ENCODE measurements around the gene DYRK1A. TPM values are rescaled to one million over a fixed set of nuclear protein-coding genes. Genes with fewer than 3 reads are reported as not detected.

The DYRK1A gene
- total RNA-seq, 2 experiments from 2014 or later = 49.8 to 51.4 TPM

DNA sequence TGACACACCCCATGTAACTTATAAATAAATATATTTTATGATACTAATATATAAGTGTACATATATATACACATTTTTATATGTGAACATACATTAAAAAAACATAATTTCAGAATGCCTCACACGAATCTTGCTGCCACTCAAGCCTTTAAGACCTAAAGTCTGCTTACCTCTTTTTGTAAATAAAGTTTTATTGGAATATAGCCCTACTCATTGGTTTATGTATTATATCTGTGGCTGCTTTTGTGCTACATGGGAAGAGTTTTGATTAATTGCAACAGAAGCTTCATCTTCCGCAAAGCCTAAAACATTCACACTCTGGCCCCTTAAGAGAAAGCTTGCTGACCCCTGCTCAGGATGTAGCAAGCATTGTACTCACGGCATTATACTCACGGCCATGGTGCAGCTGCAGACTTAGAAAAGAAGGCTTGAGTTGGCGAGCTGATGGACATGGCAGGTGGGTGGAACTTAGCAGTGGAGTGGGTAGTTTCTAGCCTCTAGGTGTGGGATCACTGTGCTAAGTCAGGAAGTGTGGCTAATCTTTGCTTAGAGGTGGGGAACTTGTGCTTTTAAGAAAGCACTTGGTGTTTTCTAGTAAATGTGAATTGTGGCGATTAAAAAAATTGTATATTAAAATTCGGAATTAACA is 80.8 kb downstream of the DYRK1A start:
- Mint-ChIP-seq H3K4me3 (no peak overlapping the region), H3K9me3 (no peaks in the 10 kb centered on the region), H3K27ac (no peak overlapping the region), H3K27me3 (ENCODE audit: low read depth) (no peaks in the 10 kb centered on the region), H3K4me1 (ENCODE audit: low read depth) (peaks cover 75% of the 10 kb centered on the region), H3K36me3 (ENCODE audit: low read depth) (peaks cover 8% of the 10 kb centered on the region)
- CTCF ChIA-PET = interaction anchor here (0.7 kb wide), 1 partner anchor 183 kb away, joined by 3 read pairs; no protein-coding TSS in a partner anchor
- intact Hi-C loops (cut with micrococcal nuclease) = no loop called here
- DNase-seq = no peak

DNA sequence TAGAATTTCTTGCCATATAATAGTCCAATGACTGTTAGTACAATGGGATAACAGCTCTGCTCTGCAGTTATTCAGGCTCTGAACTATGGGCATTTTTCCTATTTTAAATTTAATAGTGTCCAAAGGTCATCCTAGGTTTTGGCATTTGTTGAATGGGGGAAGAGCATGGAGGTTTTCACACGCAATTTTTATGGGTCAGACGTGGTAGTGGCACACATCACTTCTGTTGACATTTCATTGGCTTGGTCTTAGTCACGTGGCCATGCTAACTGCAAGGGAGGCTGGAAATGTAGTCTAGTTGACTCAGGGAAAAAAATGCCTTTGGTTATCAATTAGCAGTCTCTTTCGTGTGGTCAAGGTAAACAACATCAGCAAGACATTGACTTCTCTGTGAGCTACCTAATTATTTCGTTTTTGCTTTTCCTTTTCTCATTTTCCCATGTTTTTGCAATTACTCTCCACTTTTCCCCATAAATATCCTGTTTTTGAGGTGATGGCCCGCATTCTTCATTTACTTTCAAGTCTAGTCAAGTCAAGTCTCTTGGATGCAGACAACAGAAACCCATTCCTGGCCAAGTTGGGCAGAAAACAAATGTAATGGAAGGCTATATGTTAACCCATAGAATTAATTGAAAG is 82.8 kb downstream of the DYRK1A start:
- Mint-ChIP-seq H3K9me3 (no peaks in the 10 kb centered on the region), H3K36me3 (ENCODE audit: low read depth) (peaks cover 5% of the 10 kb centered on the region), H3K4me1 (ENCODE audit: low read depth) (peaks cover 66% of the 10 kb centered on the region), H3K4me3 (no peak overlapping the region), H3K27ac (peak overlapping the region; percentile 61), H3K27me3 (ENCODE audit: low read depth) (no peaks in the 10 kb centered on the region)
- CTCF ChIA-PET = interaction anchor here (1.1 to 1.7 kb wide), 3 partner anchors 14 to 78 kb away, joined by 3 to 7 read pairs (median 3); no protein-coding TSS in a partner anchor
- intact Hi-C loops (cut with micrococcal nuclease) = no loop called here
- DNase-seq = no peak

DNA sequence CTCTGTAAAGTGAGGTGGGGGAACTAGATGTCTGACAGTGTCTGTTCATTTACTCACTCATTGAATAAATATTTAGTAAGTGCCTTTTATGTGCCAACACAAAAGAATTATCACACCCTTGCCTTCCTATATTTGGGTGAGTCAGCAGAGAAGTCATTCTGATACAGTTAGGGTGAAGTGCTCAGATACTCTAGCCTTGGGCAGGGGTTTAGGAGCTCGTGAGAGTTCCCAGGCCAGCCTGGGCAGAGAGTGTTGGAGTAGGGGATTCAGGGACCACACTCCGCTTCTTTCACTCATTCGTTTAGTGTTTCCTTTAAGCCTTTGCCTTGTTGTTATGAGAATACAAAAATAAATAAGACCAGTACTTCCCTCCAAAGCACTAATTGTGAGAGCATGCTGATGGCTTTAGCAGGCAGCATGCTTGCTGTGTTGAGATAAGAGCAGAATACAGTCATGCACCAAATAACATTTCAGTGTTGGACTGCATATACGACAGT is 83.9 kb downstream of the DYRK1A start:
- peaks cover 68% of the 10 kb centered on the region for H3K4me1 Mint-ChIP-seq (ENCODE audit: low read depth)
- peaks cover 5% of the 10 kb centered on the region for H3K36me3 Mint-ChIP-seq (ENCODE audit: low read depth)
- no peaks in the 10 kb centered on the region for H3K27me3 Mint-ChIP-seq (ENCODE audit: low read depth)
- no peaks in the 10 kb centered on the region for H3K9me3 Mint-ChIP-seq
- no peak overlapping the region for H3K4me3 Mint-ChIP-seq
- CTCF ChIA-PET = no interaction called here
- H3K27ac Mint-ChIP-seq = peak overlapping the region; percentile 61
- peak; percentile 15 for DNase-seq
- intact Hi-C loops (cut with micrococcal nuclease) = no loop called here

DNA sequence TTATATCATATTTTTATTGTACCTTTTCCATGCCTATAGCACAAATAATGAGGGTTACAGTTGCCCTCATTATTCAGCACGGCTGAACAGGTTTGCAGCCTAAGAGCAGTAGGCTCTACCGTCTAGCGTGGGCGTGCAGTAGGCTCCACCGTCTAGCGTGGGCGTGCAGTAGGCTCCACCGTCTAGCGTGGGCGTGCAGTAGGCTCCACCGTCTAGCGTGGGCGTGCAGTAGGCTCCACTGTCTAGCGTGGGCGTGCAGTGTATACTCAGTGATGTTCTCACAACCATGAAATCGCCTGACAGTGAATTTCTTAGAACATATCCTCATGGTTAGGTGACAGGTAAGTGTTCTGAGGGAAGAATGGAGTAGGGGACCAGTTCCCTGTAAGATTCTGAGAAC is 84.9 kb downstream of the DYRK1A start:
- intact Hi-C loops (cut with micrococcal nuclease) = no loop called here
- H3K36me3 Mint-ChIP-seq (ENCODE audit: low read depth) = peaks cover 5% of the 10 kb centered on the region
- peaks cover 74% of the 10 kb centered on the region for H3K4me1 Mint-ChIP-seq (ENCODE audit: low read depth)
- DNase-seq = no peak
- no peaks in the 10 kb centered on the region for H3K9me3 Mint-ChIP-seq
- CTCF ChIA-PET = interaction anchor here (0.7 kb wide), 1 partner anchor 141 kb away, joined by 3 read pairs; no protein-coding TSS in a partner anchor
- no peak overlapping the region for H3K27ac Mint-ChIP-seq
- H3K27me3 Mint-ChIP-seq (ENCODE audit: low read depth) = no peaks in the 10 kb centered on the region
- H3K4me3 Mint-ChIP-seq = no peak overlapping the region

DNA sequence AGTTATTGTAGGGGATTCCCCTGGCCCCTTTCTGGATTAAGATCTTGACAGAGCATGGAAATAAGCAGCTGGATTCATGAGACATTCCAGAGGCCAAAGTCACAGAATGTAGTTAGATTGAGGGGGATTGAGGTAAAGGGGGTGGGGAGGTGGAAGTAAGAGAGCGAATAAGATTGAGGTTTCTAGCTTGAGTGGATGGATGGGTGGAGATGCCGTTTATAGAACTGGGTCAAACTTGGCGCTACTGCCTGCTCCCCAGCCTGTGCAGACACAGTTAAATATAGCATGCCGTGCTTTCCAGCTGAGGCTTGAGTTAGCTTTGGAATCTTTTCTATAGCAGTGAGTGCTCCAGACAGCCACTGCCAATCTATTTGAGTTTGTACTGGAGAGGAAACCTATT is 85.7 kb downstream of the DYRK1A start:
- H3K4me3 Mint-ChIP-seq = no peak overlapping the region
- CTCF ChIA-PET = no interaction called here
- H3K4me1 Mint-ChIP-seq (ENCODE audit: low read depth) = peaks cover 73% of the 10 kb centered on the region

GRCh38 chr21:37453350-37453749 is 86.8 kb downstream of the DYRK1A start:
- Mint-ChIP-seq H3K27ac (no peak overlapping the region), H3K4me3 (no peak overlapping the region), H3K36me3 (ENCODE audit: low read depth) (peaks cover 5% of the 10 kb centered on the region), H3K4me1 (ENCODE audit: low read depth) (peaks cover 77% of the 10 kb centered on the region), H3K27me3 (ENCODE audit: low read depth) (no peaks in the 10 kb centered on the region), H3K9me3 (no peaks in the 10 kb centered on the region)
- DNase-seq = no peak
- CTCF ChIA-PET = interaction anchor here (1.2 kb wide), 1 partner anchor 9 kb away, joined by 4 read pairs; no protein-coding TSS in a partner anchor
- intact Hi-C loops (cut with micrococcal nuclease) = no loop called here

More for the DNA sequence above, 85.7 kb downstream of the DYRK1A start:
- Mint-ChIP-seq H3K27me3 (ENCODE audit: low read depth) (no peaks in the 10 kb centered on the region), H3K27ac (no peak overlapping the region), H3K9me3 (no peaks in the 10 kb centered on the region), H3K36me3 (ENCODE audit: low read depth) (peaks cover 5% of the 10 kb centered on the region)
- intact Hi-C loops (cut with micrococcal nuclease) = no loop called here
- no peak for DNase-seq

GRCh38 chr21:37454869-37455503 is 88.4 kb downstream of the DYRK1A start:
- Mint-ChIP-seq H3K27me3 (ENCODE audit: low read depth) (no peaks in the 10 kb centered on the region), H3K27ac (peak overlapping the region; percentile 15), H3K4me1 (ENCODE audit: low read depth) (peaks cover 83% of the 10 kb centered on the region), H3K36me3 (ENCODE audit: low read depth) (peaks cover 5% of the 10 kb centered on the region), H3K9me3 (no peaks in the 10 kb centered on the region), H3K4me3 (no peak overlapping the region)
- no peak for DNase-seq
- intact Hi-C loops (cut with micrococcal nuclease) = no loop called here
- CTCF ChIA-PET = interaction anchor here (0.6 kb wide), 1 partner anchor 703 kb away, joined by 6 read pairs; no protein-coding TSS in a partner anchor

DNA sequence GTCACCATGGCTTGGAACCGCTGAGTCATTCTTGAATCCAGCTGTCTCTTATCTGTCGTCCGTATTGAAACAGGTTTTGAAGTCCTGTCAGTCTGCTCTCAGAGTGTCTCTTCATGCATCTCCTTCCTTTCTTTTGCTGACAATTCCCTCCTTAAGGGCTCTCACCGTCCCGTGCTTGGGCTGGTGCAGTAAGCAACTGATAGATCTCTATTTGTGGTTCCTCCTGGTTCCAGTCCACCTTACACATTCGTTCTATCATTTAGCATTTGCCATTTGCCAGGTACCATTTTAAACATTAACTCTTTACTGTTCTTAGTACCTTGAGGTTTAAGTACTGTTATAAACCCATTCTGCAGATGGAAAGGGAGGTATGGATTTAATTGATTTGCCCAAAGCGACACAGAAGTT is 88.9 kb downstream of the DYRK1A start:
- peak; percentile 39 for DNase-seq
- peaks cover 3% of the 10 kb centered on the region for H3K36me3 Mint-ChIP-seq (ENCODE audit: low read depth)
- peak overlapping the region; percentile 37 for H3K27ac Mint-ChIP-seq
- peaks cover 83% of the 10 kb centered on the region for H3K4me1 Mint-ChIP-seq (ENCODE audit: low read depth)
- H3K27me3 Mint-ChIP-seq (ENCODE audit: low read depth) = no peaks in the 10 kb centered on the region
- H3K4me3 Mint-ChIP-seq = no peak overlapping the region
- no peaks in the 10 kb centered on the region for H3K9me3 Mint-ChIP-seq
- CTCF ChIA-PET = interaction anchor here (1.0 kb wide), 1 partner anchor 76 kb away, joined by 3 read pairs; no protein-coding TSS in a partner anchor
- intact Hi-C loops (cut with micrococcal nuclease) = no loop called here

DNA sequence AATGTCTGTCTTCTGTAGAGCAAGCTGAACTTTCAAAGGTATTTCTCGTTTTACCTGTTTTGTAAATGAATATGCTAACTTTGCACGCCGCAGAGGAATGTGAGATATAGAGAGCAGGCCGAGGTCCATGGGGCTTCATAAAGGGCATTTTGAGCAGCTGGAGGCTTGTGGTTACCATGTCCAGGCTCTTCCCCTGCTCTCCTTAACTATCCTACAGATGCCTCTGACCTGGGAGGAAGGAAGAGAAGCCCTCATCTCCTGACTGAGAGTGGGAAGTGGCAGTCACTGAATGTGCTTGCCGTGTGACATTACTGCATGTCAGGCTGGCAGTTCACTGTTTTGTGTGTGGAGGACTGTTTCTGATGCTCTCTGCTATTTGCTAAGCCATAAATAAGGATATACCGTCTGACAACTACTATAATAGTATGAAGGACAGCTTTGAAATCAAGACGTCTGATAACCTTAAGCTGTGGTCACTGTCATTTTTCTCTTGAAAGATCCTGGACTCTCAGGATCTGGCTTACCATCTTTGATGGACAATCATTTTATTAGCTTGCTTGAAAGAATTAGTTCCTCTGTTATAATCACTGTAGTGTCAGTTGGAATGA is 92.2 kb downstream of the DYRK1A start:
- Mint-ChIP-seq H3K4me3 (no peak overlapping the region), H3K9me3 (no peaks in the 10 kb centered on the region), H3K4me1 (ENCODE audit: low read depth) (peaks cover 84% of the 10 kb centered on the region), H3K27me3 (ENCODE audit: low read depth) (no peaks in the 10 kb centered on the region), H3K27ac (peak overlapping the region; percentile 65), H3K36me3 (ENCODE audit: low read depth) (peaks cover 3% of the 10 kb centered on the region)
- intact Hi-C loops (cut with micrococcal nuclease) = no loop called here
- DNase-seq = no peak
- CTCF ChIA-PET = no interaction called here

GRCh38 chr21:37459575-37459974 is 93.0 kb downstream of the DYRK1A start:
- DNase-seq = no peak
- Mint-ChIP-seq H3K4me3 (no peak overlapping the region), H3K4me1 (ENCODE audit: low read depth) (peaks cover 84% of the 10 kb centered on the region), H3K36me3 (ENCODE audit: low read depth) (peaks cover 3% of the 10 kb centered on the region), H3K9me3 (no peaks in the 10 kb centered on the region), H3K27ac (no peak overlapping the region), H3K27me3 (ENCODE audit: low read depth) (no peaks in the 10 kb centered on the region)
- intact Hi-C loops (cut with micrococcal nuclease) = no loop called here
- CTCF ChIA-PET = no interaction called here

GRCh38 chr21:37460196-37460595 is 93.6 kb downstream of the DYRK1A start:
- H3K4me3 Mint-ChIP-seq = no peak overlapping the region
- CTCF ChIA-PET = interaction anchor here (0.6 kb wide), 1 partner anchor 44 kb away, joined by 3 read pairs; no protein-coding TSS in a partner anchor
- no peaks in the 10 kb centered on the region for H3K9me3 Mint-ChIP-seq

GRCh38 chr21:37461479-37461878 is 94.9 kb downstream of the DYRK1A start:
- no peak for DNase-seq
- peaks cover 3% of the 10 kb centered on the region for H3K36me3 Mint-ChIP-seq (ENCODE audit: low read depth)
- H3K9me3 Mint-ChIP-seq = no peaks in the 10 kb centered on the region
- CTCF ChIA-PET = no interaction called here
- no peaks in the 10 kb centered on the region for H3K27me3 Mint-ChIP-seq (ENCODE audit: low read depth)
- intact Hi-C loops (cut with micrococcal nuclease) = loop anchor here (1.0 to 5.0 kb wide), 4 partner anchors 41 to 194 kb away; partner anchors contain the start of gene VPS26C
- peak overlapping the region; percentile 42 for H3K27ac Mint-ChIP-seq
- peak overlapping the region; percentile 34 for H3K4me3 Mint-ChIP-seq
- peaks cover 78% of the 10 kb centered on the region for H3K4me1 Mint-ChIP-seq (ENCODE audit: low read depth)

More at GRCh38 chr21:37460196-37460595, 93.6 kb downstream of the DYRK1A start:
- intact Hi-C loops (cut with micrococcal nuclease) = loop anchor here (2.0 to 5.0 kb wide), 2 partner anchors 42 to 51 kb away; no protein-coding TSS in a partner anchor
- Mint-ChIP-seq H3K36me3 (ENCODE audit: low read depth) (peaks cover 3% of the 10 kb centered on the region), H3K27ac (no peak overlapping the region), H3K27me3 (ENCODE audit: low read depth) (no peaks in the 10 kb centered on the region), H3K4me1 (ENCODE audit: low read depth) (peaks cover 84% of the 10 kb centered on the region)
- no peak for DNase-seq

All from activated naive CD4-positive, alpha-beta T cell treated with anti-CD3 and anti-CD28 coated beads for 36 hours (primary cell).